ENCODE data around the gene SLC9A5. TPM values are rescaled to one million over a fixed set of nuclear protein-coding genes. Genes with fewer than 3 reads are reported as not detected.
A peak's percentile ranks its signal among the peaks of the same experiment; 100 is the strongest.

Gene SLC9A5
- total RNA-seq, 1 experiment from 2014 or later, result 10.3 TPM

- TF ChIP-seq CTCF (IDR thresholded peaks at IDR 0.05) (no peak), E2F4 (CRISPR knock-in tag; IDR thresholded peaks at IDR 0.05; ENCODE audit: borderline replicate concordance, low read depth) (no peak)
Measured at GRCh38 chr16:67211674-67212073, 37.1 kb upstream of the SLC9A5 start (continued).

- Mint-ChIP-seq H3K36me3 (no peaks in the 10 kb centered on the region), H3K4me3 (no peak overlapping the region), H3K27ac (no peak overlapping the region), H3K4me1 (no peaks in the 10 kb centered on the region), H3K27me3 (ENCODE audit: low read depth) (peaks cover 38% of the 10 kb centered on the region), H3K9me3 (no peaks in the 10 kb centered on the region)
- POLR2A ChIA-PET, result no interaction called here
- TF ChIP-seq E2F1 (CRISPR knock-in tag; IDR thresholded peaks at IDR 0.05) (no peak), ZNF263 (CRISPR knock-in tag; IDR thresholded peaks at IDR 0.05; ENCODE audit: low read depth) (no peak), USF2 (CRISPR knock-in tag; IDR thresholded peaks at IDR 0.05) (no peak)
- CTCF ChIA-PET, result interaction anchor here (1.0 to 9.1 kb wide), 3 partner anchors 14 to 72 kb away, joined by 3 to 65 read pairs (median 5); partner anchors contain the start of gene ELMO3
- ATAC-seq (no peak), DNase-seq (ENCODE audit: low spot score) (no peak)
Measured at GRCh38 chr16:67212766-67213165, 36.0 kb upstream of the SLC9A5 start.

- POLR2A ChIA-PET, result no interaction called here
- H3K4me3 Mint-ChIP-seq, result no peak overlapping the region
- H3K36me3 Mint-ChIP-seq, result no peaks in the 10 kb centered on the region
- TF ChIP-seq SOX15 (CRISPR knock-in tag; IDR thresholded peaks at IDR 0.05), result no peak
- ATAC-seq (no peak), DNase-seq (ENCODE audit: low spot score) (no peak)
- no peak overlapping the region for H3K27ac Mint-ChIP-seq
- peaks cover 40% of the 10 kb centered on the region for H3K27me3 Mint-ChIP-seq (ENCODE audit: low read depth)
- H3K4me1 Mint-ChIP-seq, result no peaks in the 10 kb centered on the region
- H3K9me3 Mint-ChIP-seq, result no peaks in the 10 kb centered on the region
- CTCF ChIA-PET, result interaction anchor here (1.6 to 9.1 kb wide), 2 partner anchors 15 to 58 kb away, joined by 3 to 65 read pairs; partner anchors contain the start of gene ELMO3
Measured at GRCh38 chr16:67213197-67214019, 35.4 kb upstream of the SLC9A5 start.

GRCh38 chr16:67215706-67216105 lies 33.1 kb upstream of the SLC9A5 start:
- CTCF ChIA-PET, result interaction anchor here (1.2 to 9.1 kb wide), 3 partner anchors 17 to 69 kb away, joined by 3 to 65 read pairs (median 4); partner anchors contain the start of gene ELMO3
- Mint-ChIP-seq H3K4me3 (no peak overlapping the region), H3K36me3 (no peaks in the 10 kb centered on the region), H3K4me1 (no peaks in the 10 kb centered on the region), H3K27ac (no peak overlapping the region), H3K9me3 (no peaks in the 10 kb centered on the region), H3K27me3 (ENCODE audit: low read depth) (peaks cover 55% of the 10 kb centered on the region)
- POLR2A ChIA-PET, result no interaction called here
- DNase-seq (ENCODE audit: low spot score) (no peak), ATAC-seq (peak; percentile 78)
- TF ChIP-seq SMAD3 (CRISPR knock-in tag; IDR thresholded peaks at IDR 0.05; ENCODE audit: borderline replicate concordance) (no peak), FOXK1 (CRISPR knock-in tag; IDR thresholded peaks at IDR 0.05) (no peak), ZNF263 (CRISPR knock-in tag; IDR thresholded peaks at IDR 0.05; ENCODE audit: low read depth) (no peak), CDX4 (CRISPR knock-in tag; IDR thresholded peaks at IDR 0.05; ENCODE audit: borderline replicate concordance) (no peak), ZNF671 (CRISPR knock-in tag; IDR thresholded peaks at IDR 0.05) (no peak), ZNF138 (CRISPR knock-in tag; conservative IDR thresholded peaks at IDR 0.05) (no peak), SOX15 (CRISPR knock-in tag; IDR thresholded peaks at IDR 0.05) (no peak), NFE2L1 (CRISPR knock-in tag; IDR thresholded peaks at IDR 0.05) (no peak), ZBTB43 (CRISPR knock-in tag; IDR thresholded peaks at IDR 0.05) (no peak), USF1 (CRISPR knock-in tag; IDR thresholded peaks at IDR 0.05) (no peak), NFYB (CRISPR knock-in tag; conservative IDR thresholded peaks at IDR 0.05; ENCODE audit: low read depth) (no peak), TEAD1 (CRISPR knock-in tag; IDR thresholded peaks at IDR 0.05) (no peak), FOXP4 (CRISPR knock-in tag; IDR thresholded peaks at IDR 0.05) (no peak)

All from WTC11 (cell line).